GM12892 (cell line): Measurements from ENCODE around the gene SPRN.

ENCODE experiments used
- POLR2A ChIP-seq: IDR thresholded peaks from 2 replicates; pipeline ENCODE4 v1.6.1; 2011; ENCODE audit warnings: low read depth, low read length, control low read depth
- POLR2AphosphoS5 ChIP-seq: IDR thresholded peaks from 2 replicates; pipeline ENCODE4 v1.6.1; 2011; ENCODE audit warnings: low read depth, low read length, control low read depth
- TAF1 ChIP-seq: IDR thresholded peaks from 2 replicates; pipeline ENCODE4 v1.6.1; 2011; ENCODE audit warnings: low read depth, mild to moderate bottlenecking, control low read depth, low read length, borderline replicate concordance

DNA sequence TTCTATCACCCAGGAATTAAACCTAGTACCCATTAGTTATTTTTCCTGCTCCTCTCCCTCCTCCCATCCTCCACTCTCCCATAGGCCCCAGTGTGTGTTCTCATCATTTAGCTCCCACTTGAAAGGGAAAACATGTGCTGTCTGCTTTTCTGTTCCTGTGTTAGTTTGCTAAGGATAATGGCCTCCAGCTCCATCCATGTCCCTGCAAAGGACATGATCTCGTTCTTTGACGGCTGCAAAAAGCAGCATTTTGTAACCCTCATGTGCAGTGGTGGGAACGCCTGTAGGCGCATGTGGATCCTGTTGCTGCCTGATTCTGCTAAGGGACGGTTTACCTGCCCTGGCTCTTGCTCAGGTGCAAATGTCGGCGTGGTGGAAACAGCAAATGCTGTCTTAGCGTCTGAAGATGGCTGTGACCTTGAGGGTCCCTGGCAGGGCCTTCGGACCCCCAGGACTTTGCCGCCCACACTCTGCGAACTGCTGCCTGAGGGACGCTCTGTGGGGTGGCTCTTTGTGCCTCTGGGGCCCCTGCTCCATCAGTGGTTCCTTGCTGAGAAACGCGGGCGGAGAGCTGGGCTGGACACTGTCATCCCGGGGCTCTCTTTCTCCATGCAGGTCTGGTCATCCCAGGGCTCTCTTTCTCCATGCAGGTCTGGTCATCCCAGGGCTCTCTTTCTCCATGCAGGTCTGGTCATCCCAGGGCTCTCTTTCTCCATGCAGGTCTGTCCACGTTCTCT is 36.0 kb downstream of the SPRN start:
- TF ChIP-seq TAF1 (no peak), POLR2A (no peak), POLR2AphosphoS5 (no peak; the same call in 1 of the 2 replicates)
